Measurements from ENCODE around the gene TNK1. TPM values are rescaled to one million over a fixed set of nuclear protein-coding genes. Genes with fewer than 3 reads are reported as not detected.
A peak's percentile ranks its signal among the peaks of the same experiment; 100 is the strongest.

The TNK1 gene
- total RNA-seq, 1 experiment from 2014 or later = not detected

GRCh38 chr17:7410634-7411426, 29.9 kb downstream of the TNK1 start:
- DNase-seq (ENCODE audit: low spot score) = no peak

- DNase-seq (ENCODE audit: low spot score) = no peak
Observed at GRCh38 chr17:7411427-7411750, 30.5 kb downstream of the TNK1 start.

- peak; percentile 78 for DNase-seq (ENCODE audit: low spot score)
Observed at GRCh38 chr17:7413346-7413985, 32.6 kb downstream of the TNK1 start.

GRCh38 chr17:7414837-7415236, 33.9 kb downstream of the TNK1 start:
- no peak for DNase-seq (ENCODE audit: low spot score)

GRCh38 chr17:7415784-7416183, 34.9 kb downstream of the TNK1 start:
- DNase-seq (ENCODE audit: low spot score) = no peak

GRCh38 chr17:7416323-7416722, 35.4 kb downstream of the TNK1 start:
- DNase-seq (ENCODE audit: low spot score) = no peak

GRCh38 chr17:7417056-7417655, 36.3 kb downstream of the TNK1 start:
- no peak for DNase-seq (ENCODE audit: low spot score)

GRCh38 chr17:7418472-7419152, 37.7 kb downstream of the TNK1 start:
- DNase-seq (ENCODE audit: low spot score) = no peak

GRCh38 chr17:7419819-7420610, 39.1 kb downstream of the TNK1 start, which contains the start of gene SPEM1:
Gene SPEM1, plus strand, starts transcription at chr17:7420324. Its CDS starts 61 bp downstream, at chr17:7420385.
- no peak for DNase-seq (ENCODE audit: low spot score)

GRCh38 chr17:7421186-7421585, 40.3 kb downstream of the TNK1 start:
- DNase-seq (ENCODE audit: low spot score) = no peak

GRCh38 chr17:7423679-7424078, 42.8 kb downstream of the TNK1 start:
- DNase-seq (ENCODE audit: low spot score) = no peak

- no peak for DNase-seq (ENCODE audit: low spot score)
Observed at GRCh38 chr17:7425316-7425715, 44.4 kb downstream of the TNK1 start, which contains the start of gene SPEM2. Gene SPEM2, plus strand, starts transcription at chr17:7425616. Its CDS starts 73 bp downstream, at chr17:7425689.

GRCh38 chr17:7425756-7426155, 44.9 kb downstream of the TNK1 start:
- DNase-seq (ENCODE audit: low spot score) = no peak

GRCh38 chr17:7426203-7426863, 45.4 kb downstream of the TNK1 start:
- no peak for DNase-seq (ENCODE audit: low spot score)

GRCh38 chr17:7426896-7427489, 46.1 kb downstream of the TNK1 start:
- DNase-seq (ENCODE audit: low spot score) = no peak

- DNase-seq (ENCODE audit: low spot score) = no peak
Observed at GRCh38 chr17:7427549-7427948, 46.7 kb downstream of the TNK1 start.

GRCh38 chr17:7428557-7428956, 47.7 kb downstream of the TNK1 start, which contains the start of gene SPEM3:
Gene SPEM3, plus strand, starts transcription at chr17:7428857. Its CDS starts 46 bp downstream, at chr17:7428903.
- no peak for DNase-seq (ENCODE audit: low spot score)

GRCh38 chr17:7429722-7430121, 48.8 kb downstream of the TNK1 start:
- DNase-seq (ENCODE audit: low spot score) = no peak

- no peak for DNase-seq (ENCODE audit: low spot score)
Observed at GRCh38 chr17:7431231-7431630, 50.3 kb downstream of the TNK1 start.

GRCh38 chr17:7432296-7432695, 51.4 kb downstream of the TNK1 start:
- no peak for DNase-seq (ENCODE audit: low spot score)
